Measurements from ENCODE around the gene SEC31A. TPM values are rescaled to one million over a fixed set of nuclear protein-coding genes. Genes with fewer than 3 reads are reported as not detected.
A peak's percentile ranks its signal among the peaks of the same experiment; 100 is the strongest.
"Not testable (repeated sequence)": the region's sequence is repeated elsewhere in the genome, so short reads cannot be mapped to it uniquely, and the experiment has no call there.

Gene SEC31A
- total RNA-seq, 1 donor from 2014 or later = 233 TPM

DNA sequence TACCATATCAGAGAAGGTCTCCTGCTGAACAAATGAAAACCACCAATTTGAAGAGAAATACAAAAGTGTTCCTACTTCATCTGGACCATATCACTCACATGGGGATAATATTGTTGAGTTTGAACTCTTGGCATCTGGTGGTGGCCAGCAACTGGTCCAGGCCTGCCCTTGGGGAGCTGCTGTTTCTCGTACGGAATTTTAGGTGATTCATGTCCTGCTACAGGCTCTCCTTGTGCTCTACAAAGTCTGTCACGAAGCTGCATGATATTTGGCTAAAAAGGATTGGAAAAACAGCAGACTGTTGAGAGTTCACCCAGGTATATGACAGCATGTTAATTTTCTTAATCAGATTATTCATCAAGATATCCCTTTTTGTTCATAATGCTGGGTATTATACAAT, 42.2 kb downstream of the SEC31A start:
- Mint-ChIP-seq H3K27me3 (no peaks in the 10 kb centered on the region), H3K36me3 (peaks cover 52% of the 10 kb centered on the region), H3K9me3 (no peaks in the 10 kb centered on the region), H3K27ac (no peak overlapping the region), H3K4me1 (ENCODE audit: unreplicated experiment) (no peaks in the 10 kb centered on the region), H3K4me3 (no peak overlapping the region)
- no peak for DNase-seq (ENCODE audit: extremely low spot score, unreplicated experiment)
- no peak for TF ChIP-seq CTCF (conservative IDR thresholded peaks at IDR 0.05)

DNA sequence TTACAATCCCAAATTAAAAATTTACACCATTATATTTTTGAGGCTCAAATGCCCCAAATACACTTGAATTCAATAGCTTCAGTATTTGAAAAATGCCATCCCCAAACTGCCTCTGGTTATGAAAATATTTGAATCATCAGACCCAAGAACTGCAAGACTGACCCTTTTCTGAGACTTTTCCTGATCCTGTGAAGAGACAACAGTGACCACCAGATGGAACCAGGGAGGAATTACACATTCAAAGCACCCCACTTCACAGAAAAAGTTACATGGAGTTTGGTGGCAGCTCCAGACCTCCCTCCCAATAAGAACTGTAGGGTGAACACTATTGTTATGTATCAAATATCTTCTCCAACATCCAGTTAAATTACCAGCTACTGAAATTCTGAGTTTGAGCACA, 48.4 kb downstream of the SEC31A start:
- Mint-ChIP-seq H3K27me3 (no peaks in the 10 kb centered on the region), H3K4me3 (no peak overlapping the region), H3K4me1 (ENCODE audit: unreplicated experiment) (no peaks in the 10 kb centered on the region), H3K27ac (no peak overlapping the region), H3K36me3 (peaks cover 40% of the 10 kb centered on the region), H3K9me3 (no peaks in the 10 kb centered on the region)
- peak; percentile 66 for TF ChIP-seq CTCF (conservative IDR thresholded peaks at IDR 0.05)
- DNase-seq (ENCODE audit: extremely low spot score, unreplicated experiment) = no peak

- Mint-ChIP-seq H3K4me3 (no peak overlapping the region), H3K27me3 (no peaks in the 10 kb centered on the region), H3K9me3 (no peaks in the 10 kb centered on the region), H3K4me1 (ENCODE audit: unreplicated experiment) (no peaks in the 10 kb centered on the region), H3K36me3 (peaks cover 31% of the 10 kb centered on the region), H3K27ac (no peak overlapping the region)
- DNase-seq (ENCODE audit: extremely low spot score, unreplicated experiment) = no peak
- no peak for TF ChIP-seq CTCF (conservative IDR thresholded peaks at IDR 0.05)
These were observed 51.3 kb downstream of the SEC31A start for GRCh38 chr4:82839624-82840023.

- Mint-ChIP-seq H3K4me3 (peak overlapping the region; percentile 25), H3K27ac (peak overlapping the region; percentile 71), H3K4me1 (ENCODE audit: unreplicated experiment) (peaks cover 5% of the 10 kb centered on the region), H3K27me3 (no peaks in the 10 kb centered on the region), H3K36me3 (peaks cover 41% of the 10 kb centered on the region), H3K9me3 (peaks cover 5% of the 10 kb centered on the region)
- no peak for TF ChIP-seq CTCF (conservative IDR thresholded peaks at IDR 0.05)
- DNase-seq (ENCODE audit: extremely low spot score, unreplicated experiment) = no peak
These were observed 57.1 kb downstream of the SEC31A start for GRCh38 chr4:82833696-82834313.

DNA sequence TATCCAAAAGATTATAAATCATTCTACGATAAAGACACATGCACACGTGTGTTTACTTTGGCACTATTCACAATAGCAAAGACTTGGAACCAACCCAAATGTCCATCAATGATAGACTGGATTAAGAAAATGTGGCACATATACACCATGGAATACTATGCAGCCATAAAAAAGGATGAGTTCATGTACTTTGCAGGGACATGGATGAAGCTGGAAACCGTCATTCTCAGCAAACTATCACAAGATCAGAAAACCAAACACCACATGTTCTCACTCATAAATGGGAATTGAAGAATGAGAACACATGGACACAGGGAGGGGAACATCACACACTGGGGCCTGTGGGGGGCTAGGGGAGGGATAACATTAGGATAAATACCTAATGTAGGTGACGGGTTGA, 57.9 kb downstream of the SEC31A start:
- not testable (repeated sequence) for H3K9me3 Mint-ChIP-seq; H3K4me1 Mint-ChIP-seq (ENCODE audit: unreplicated experiment); H3K27ac Mint-ChIP-seq; DNase-seq (ENCODE audit: extremely low spot score, unreplicated experiment); H3K4me3 Mint-ChIP-seq; H3K27me3 Mint-ChIP-seq
- H3K36me3 Mint-ChIP-seq = peaks cover 43% of the 10 kb centered on the region

GRCh38 chr4:82825425-82825824, 65.5 kb downstream of the SEC31A start:
- H3K4me1 Mint-ChIP-seq (ENCODE audit: unreplicated experiment) = no peaks in the 10 kb centered on the region
- no peaks in the 10 kb centered on the region for H3K27me3 Mint-ChIP-seq
- H3K36me3 Mint-ChIP-seq = peaks cover 49% of the 10 kb centered on the region
- no peaks in the 10 kb centered on the region for H3K9me3 Mint-ChIP-seq
- TF ChIP-seq CTCF (conservative IDR thresholded peaks at IDR 0.05) = no peak
- DNase-seq (ENCODE audit: extremely low spot score, unreplicated experiment) = no peak
- no peak overlapping the region for H3K4me3 Mint-ChIP-seq
- no peak overlapping the region for H3K27ac Mint-ChIP-seq

All from type B pancreatic cell (in vitro differentiated cells).